Neural cell (in vitro differentiated cells): Measurements from ENCODE around the gene GPR157.

Experiments
- CTCF ChIP-seq: fragments of 450-650 bp; IDR thresholded peaks from 2 replicates; pipeline ENCODE4 v1.5.1; 2014; ENCODE audit warnings: antibody characterized with exemption, mild to moderate bottlenecking, moderate library complexity; ENCODE audit not compliant: poor library complexity, severe bottlenecking
- EP300 ChIP-seq: fragments of 450-650 bp; conservative IDR thresholded peaks from 2 replicates; pipeline ENCODE4 v1.6.1; 2014; ENCODE audit warnings: antibody characterized with exemption, mild to moderate bottlenecking, moderate library complexity; ENCODE audit not compliant: poor library complexity, severe bottlenecking
- EZH2 ChIP-seq: fragments of 200-600, 300-800 bp; shearing (Covaris generic), sonication (generic); IDR thresholded peaks from 2 replicates; pipeline ENCODE4 v1.6.1; 2014; ENCODE audit warnings: antibody characterized with exemption, low read length, borderline replicate concordance, mild to moderate bottlenecking; ENCODE audit not compliant: insufficient read depth, poor library complexity, severe bottlenecking
- MXI1 ChIP-seq: fragments of 450-650 bp; conservative IDR thresholded peaks from 2 replicates; pipeline ENCODE4 v1.6.1; 2014; ENCODE audit warnings: antibody characterized with exemption, mild to moderate bottlenecking; ENCODE audit not compliant: poor library complexity, severe bottlenecking
- RAD21 ChIP-seq: fragments of 450-650 bp; conservative IDR thresholded peaks from 2 replicates; pipeline ENCODE4 v1.6.1; 2014; ENCODE audit warnings: antibody characterized with exemption, mild to moderate bottlenecking, moderate library complexity
- REST ChIP-seq: IDR thresholded peaks from 2 replicates; pipeline ENCODE4 v1.6.1; 2012; ENCODE audit warnings: borderline replicate concordance
- TAF1 ChIP-seq: IDR thresholded peaks from 2 replicates; pipeline ENCODE4 v1.6.1; 2012; ENCODE audit warnings: low read depth

GRCh38 chr1:9166289-9167235 lies 37.7 kb upstream of the GPR157 start:
- TF ChIP-seq CTCF: no peak
- no peak for TF ChIP-seq REST
- no peak for TF ChIP-seq MXI1
- no peak for TF ChIP-seq TAF1
- no peak for TF ChIP-seq EZH2
- no peak for TF ChIP-seq EP300
- TF ChIP-seq RAD21: no peak
